GM19025 (cell line): ENCODE results near the gene IFT81.
"Not testable (repeated sequence)": the region's sequence is repeated elsewhere in the genome, so short reads cannot be mapped to it uniquely, and the experiment has no call there.

Source experiments
- ATAC-seq: cut with Tn5 transposase; IDR thresholded peaks from one replicate; pipeline ENCODE4 v1.9.1; 2021; ENCODE audit warnings: mild to moderate bottlenecking, low read depth, moderate library complexity; ENCODE audit not compliant: unreplicated experiment

IFT81 gene

DNA sequence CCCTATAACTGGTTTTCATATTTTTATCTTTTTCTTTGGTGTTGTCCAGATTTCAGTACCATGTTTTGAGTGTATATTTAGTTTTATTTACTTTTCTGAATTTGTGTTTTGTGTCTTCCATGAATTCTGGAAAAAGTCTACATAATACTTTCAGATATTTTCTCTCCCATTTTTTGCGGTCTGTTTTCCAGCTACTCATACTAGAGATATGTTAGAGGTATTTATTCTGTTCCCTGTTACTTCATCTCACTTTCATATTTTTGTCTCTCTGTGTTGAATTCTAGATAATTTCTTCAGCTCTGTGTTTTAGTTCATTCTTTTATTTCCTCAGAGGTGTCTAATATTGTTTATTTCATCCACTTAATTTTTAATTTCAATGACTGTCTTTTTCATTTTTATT, 74.2 kb downstream of the IFT81 start:
- ATAC-seq, result no peak

DNA sequence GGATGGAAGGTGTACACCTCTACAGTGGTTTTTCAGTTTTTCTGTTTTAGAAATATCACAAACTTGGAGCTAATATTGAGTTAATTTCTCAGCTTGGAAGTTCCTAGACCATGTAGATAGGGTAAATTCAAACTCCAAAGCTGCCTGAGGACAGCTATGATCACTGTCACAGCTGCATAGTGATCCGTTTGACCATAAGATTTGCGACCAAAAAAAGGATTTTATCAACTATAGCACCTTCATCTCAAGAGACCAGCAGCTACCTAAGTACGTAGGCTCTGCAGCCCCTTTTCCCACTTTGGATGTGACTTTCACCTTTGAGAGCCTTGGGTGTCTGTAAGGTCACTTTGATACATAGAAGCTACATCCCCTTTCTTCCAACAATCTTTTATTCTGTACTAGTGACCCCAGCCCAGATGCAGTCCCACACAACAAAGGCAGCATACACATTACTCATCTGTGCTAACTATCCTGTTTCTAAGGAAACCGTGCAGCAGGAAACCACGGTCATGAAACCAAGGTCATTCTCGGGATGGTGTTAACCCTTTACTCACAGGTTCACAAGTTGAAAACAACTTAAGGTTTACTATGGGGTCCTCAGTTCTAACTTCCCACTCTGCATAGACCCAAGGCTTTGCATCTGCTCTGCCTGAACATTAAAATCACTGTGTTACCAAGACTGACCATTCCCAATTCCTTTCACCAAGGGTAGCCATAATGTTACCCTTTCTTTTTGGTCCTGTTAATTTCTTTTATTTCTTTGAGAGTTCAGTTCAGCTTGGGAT, 75.4 kb downstream of the IFT81 start:
- ATAC-seq, result no peak

DNA sequence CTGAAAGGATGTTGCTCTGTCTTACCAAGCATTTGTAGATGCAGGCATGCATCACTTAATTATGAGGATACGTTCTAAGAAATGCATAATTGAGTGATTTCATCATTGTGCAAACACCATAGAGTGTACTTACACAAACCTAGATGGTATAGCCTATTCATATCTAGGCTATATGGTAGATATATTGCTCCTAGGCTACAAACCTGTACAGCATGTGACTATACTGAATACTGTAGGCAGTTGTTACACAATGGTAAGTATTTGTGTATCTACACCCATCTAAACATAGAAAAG, 75.9 kb downstream of the IFT81 start:
- no peak for ATAC-seq

DNA sequence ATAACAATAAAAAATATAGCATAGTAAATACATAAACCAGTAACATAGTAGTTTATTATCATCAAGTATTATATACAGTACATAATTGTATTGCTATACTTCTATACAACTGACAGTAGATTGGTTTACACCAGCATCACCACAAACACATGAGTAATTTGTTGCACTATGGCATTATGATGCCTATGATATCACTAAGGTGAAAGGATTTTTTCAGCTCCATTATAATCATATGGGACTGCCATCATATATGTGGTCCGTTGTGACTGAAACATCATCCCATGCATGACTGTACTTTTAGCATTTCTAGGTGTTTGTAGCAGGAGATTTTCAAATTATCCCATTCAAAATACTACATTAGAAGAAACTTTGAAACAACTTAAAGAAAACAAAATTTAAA, 77.8 kb downstream of the IFT81 start:
- no peak for ATAC-seq

DNA sequence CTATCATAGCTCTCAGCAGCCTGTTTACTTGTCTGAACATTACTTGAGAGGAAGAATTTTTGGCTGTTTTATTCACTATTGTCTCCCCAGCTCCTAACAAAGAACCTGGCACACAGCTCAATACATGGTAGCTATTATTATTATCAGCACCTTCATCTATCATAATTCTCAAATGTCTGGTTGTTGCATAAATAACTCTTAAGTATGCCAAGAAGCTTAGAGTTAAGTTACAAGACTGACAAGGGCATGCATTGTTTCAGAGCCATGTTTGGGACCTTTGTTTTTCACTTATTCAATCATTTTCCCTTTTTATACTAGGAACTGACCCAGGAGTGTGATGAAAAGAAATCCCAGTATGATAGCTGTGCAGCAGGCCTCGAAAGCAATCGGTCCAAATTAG, 79.4 kb downstream of the IFT81 start:
- ATAC-seq, result no peak

DNA sequence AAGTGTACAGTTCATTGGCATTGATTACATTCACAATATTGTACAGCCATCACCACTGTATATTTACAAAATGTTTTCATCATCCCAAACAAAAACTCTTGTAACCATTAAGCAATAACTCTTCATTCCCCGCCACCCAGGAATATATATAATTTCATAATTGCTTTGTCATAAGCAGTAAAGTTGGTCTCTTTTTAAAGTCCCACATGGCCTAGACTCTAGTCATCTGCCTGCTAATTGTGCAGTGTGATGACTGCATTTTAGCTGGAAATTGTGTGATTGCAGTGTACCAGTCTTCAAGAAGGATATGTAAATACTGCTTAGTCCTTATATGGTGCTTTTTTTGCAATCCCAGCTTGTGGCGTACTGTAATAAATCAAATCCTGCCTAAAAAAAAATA, 81.8 kb downstream of the IFT81 start:
- ATAC-seq, result no peak

DNA sequence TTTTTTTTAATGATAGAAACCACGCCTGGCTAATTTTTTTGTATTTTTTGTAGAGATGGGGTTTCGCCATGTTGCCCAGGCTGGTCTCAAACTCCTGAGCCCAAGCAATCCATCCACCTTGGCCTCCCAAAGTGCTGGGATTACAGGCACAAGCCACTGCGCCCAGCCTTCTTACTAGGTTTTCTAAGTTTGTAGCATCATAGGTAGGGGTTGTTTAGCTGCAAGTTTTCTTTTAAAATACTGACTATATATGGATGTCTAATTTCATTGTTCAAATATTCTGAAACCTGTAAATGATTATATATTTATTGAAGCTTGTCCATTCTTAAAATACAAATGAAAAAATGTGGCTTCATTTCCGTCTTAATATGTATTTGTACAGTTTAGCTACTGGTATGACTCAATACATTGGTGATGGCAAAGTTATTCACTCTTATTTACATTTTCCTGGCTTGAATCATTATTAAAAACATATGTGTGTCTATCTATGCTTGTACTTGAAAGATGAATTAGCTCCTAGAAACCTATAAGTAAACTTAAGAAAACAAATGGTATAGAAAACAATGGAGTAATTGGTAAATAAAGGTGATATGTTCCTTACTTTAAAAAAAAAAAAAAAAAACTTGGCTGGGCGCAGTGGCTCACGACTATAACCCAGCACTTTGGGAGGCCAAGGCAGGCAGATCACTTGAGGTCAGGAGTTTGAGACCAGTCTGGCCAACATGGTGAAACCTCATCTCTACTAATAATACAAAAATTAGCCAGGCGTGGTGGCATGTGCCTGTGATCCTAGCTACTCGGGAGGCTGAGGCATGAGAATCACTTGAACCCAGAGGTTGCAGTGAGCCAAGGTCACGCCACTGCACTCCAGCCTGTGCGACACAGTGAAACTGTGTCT, 87.7 kb downstream of the IFT81 start:
- not testable (repeated sequence) for ATAC-seq

DNA sequence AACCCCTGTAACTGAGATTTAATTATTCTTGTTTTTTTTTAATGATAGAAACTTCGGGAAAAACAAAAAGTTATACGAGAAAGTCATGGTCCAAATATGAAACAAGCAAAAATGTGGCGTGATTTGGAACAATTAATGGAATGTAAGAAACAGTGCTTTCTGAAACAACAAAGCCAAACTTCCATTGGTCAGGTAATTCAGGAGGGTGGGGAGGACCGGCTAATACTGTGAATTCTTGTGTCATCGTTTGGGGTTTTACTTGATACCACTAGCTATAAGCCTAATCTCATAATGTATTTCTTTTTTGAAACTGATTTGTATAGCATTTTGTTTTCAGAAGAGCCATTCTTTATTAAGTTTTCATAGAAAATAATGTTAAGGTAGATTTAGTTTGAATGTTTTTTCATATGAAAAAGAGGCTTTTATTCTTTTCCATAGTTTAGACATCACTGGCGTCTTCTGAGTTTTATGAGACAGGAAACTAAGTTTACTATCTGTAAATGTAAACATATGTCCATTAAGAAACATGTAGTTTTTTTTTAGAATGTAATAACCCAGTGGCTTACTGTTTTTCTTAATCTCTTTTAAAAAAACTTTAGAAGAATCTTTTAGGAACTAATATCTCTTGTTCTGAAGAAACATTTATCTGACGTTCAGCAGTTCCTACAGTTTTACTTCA, 94.0 kb downstream of the IFT81 start:
- no peak for ATAC-seq

DNA sequence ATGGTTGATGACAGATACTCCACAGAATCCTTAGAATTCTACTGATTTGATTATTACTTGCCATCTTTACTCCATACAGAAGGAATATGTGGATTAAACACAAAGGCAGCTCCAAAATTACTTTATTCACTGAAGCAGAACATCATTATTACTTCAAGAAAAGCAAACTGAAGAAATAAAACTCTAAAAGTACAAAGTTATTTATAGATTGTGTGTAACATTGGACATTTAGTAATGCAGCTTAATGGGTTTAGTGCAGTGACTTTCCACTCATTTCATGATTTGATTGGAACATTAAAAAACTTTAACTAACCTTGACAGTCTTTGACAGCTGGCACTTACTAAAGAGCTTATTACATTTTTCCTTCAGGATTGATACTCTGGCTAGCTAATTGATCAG, 97.9 kb downstream of the IFT81 start:
- ATAC-seq, result no peak

DNA sequence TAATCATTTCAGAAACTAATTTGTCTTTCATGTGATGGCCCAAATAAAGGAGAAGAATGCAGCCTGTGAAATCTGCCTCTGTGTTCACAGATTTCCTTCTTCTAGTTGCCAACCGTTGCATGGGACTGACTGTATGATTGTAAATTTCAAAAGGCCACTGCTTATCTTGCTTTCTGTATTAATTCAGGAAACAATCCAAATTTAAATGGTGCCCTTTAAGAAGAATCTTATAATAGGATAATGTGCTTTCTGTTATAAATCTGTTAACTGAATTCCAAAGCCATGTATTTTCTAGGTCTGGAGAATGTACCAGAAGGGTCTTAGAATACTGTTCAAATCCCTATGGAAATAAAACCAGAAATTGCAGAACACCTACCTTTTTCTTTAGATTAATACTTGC, 98.3 kb downstream of the IFT81 start:
- no peak for ATAC-seq

DNA sequence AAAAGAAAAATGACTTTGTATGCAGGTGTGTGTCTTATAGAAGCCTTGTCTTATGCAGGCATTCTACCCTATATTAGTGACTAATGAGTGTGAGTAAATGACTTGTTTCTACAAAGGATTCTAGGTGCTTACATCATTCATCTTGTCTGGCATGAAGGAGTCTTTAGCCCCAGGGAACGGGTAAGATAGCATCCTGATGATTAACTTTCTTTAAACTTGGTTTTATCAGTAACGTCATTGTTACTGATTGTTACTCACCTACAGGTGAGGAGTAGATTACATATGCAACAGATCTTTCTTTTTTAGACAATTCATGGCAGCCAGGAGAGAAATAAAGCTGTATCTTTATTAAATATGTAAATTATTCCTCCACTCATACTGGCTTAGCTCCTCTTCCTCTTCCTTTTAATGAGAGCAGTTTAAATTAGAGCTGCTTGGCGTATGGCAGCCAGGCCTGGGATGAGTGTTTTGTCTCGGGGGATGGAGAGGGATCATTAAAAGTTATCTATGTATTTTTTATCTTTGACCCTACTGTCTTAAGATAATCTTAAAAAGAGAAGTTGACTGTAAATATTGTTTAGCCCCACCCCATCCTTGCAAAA, 99.7 kb downstream of the IFT81 start:
- no peak for ATAC-seq

DNA sequence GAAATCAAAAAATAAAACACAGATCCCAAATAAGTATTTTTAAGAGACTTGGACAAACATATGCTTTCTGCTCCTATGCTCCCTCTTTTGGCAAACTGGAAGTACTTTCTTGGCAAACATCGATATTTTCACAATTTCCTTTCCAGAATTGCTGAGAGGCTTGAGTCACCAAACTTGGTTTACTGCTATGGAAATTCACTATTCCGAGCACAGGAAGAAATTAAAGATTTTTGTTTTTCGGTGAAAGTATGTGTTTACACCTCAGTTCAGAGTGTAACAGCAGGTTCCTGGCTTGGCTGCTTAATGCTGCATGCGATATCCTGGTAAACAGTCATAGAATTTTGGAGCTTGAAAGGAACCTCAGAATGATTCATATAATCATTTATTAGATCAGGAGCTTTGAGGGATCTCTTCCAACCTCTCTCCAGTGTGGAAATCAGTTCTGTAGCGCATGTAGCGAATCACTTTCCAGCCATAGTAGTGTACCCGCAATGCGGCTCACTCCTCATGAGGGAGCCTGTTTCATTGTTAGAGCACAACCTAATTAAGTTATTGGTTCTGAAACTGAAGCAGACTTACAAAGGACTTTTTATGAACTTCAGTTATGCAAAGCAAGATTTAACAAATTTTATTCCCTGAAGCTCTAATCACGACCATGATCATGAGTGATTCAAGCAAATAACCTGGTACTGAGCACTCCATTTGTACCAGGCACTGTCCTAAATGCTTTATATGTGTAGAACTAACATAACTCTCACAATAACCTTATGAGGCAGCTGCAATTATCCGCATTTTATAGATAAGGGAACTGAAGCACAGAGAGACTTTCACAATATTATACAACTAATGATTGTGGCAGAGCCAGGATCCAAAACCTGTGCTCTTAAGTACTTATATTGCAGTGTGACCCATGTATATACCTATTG, 100.5 kb downstream of the IFT81 start:
- no peak for ATAC-seq

DNA sequence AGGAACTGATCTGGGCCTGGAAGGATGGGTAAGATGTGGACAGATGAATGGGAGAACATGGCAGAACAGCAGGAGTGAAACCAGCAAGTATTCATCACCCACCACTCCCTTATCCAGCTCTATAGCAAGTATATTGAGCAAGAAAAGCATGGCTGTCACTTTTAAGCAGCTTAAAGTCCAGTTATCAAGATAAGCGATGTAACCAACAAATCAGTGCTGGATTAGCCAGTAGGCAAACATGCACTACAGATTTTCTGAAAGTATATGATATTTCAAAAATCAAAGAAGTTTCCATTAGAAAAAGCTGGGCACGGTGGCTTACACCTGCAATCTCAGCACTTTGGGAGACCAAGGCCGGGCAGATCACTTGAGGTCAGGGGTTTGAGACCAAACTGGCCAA, 103.0 kb downstream of the IFT81 start:
- ATAC-seq, result no peak

DNA sequence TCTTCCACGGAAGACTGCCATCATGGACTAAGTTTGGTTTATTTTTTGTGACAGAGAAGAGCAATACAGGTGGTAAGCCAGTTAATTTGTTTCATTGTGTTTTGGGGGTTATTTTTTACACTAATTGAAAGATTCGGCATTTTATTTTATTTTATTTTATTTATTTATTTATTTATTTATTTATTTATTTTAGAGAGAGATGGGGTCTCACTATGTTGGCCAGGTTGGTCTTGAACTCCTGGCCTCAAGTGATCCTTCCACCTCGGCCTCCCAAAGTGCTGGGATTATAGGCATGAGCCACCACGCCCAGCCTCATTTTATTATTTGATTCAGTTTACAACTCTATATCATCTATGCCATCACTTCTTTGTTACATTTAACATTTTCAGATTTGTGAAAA, 104.2 kb downstream of the IFT81 start:
- not testable (repeated sequence) for ATAC-seq

DNA sequence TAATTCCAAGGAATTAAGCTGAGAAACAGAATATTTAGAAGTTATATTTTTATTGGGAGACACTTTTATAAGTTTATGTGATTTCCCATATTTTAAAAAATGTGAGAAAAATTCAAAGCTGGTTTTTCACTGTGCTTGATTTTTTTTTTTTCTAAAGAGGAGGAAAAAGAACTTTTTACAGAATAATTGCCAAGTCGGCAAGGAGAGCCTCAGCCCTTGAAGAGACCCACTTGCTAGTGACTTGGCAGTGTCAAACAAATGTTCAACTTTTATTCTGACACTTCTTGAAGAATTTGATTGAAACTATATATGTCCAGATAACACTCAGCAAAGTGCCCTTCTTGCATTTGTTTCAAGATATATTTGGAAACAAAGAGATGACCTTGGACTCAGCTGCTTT, 104.6 kb downstream of the IFT81 start:
- ATAC-seq, result no peak

DNA sequence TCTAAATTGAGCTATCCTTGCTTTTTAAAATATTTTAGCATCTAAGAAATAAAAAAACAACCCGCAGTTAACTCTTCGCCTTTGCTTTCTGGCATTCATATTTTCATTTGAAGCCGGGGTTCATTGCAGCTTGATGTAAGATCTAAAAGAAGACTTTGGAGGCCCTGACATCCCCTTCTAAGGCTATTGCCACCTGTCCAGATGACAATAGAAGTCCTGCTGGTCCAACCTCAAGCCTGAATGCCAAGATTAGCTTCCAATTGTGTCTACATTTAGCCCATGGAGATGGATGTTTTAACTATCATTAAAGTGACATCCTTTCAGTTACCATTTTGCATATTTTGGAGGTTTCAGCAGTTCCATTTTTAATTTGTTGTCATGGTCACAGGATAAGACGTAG, 105.3 kb downstream of the IFT81 start:
- ATAC-seq, result no peak

DNA sequence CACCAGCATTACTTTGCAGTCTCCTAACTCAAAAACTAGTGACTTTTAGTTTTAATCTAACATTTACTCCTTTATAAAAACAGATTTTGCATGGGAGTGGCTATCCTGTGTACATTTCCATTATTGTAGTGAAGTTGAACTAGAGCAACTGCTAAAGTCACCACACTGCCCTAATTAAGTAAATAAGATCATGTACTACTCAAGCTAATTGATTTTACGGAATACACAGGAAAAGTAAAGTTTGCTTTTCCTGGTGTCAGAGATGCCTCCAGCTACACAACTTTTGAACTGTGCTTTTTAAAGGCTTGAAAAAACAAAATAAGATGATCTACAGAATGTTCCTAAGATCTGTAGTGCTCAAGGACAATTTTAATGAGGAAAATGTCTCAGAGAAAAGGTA, 106.5 kb downstream of the IFT81 start:
- no peak for ATAC-seq

DNA sequence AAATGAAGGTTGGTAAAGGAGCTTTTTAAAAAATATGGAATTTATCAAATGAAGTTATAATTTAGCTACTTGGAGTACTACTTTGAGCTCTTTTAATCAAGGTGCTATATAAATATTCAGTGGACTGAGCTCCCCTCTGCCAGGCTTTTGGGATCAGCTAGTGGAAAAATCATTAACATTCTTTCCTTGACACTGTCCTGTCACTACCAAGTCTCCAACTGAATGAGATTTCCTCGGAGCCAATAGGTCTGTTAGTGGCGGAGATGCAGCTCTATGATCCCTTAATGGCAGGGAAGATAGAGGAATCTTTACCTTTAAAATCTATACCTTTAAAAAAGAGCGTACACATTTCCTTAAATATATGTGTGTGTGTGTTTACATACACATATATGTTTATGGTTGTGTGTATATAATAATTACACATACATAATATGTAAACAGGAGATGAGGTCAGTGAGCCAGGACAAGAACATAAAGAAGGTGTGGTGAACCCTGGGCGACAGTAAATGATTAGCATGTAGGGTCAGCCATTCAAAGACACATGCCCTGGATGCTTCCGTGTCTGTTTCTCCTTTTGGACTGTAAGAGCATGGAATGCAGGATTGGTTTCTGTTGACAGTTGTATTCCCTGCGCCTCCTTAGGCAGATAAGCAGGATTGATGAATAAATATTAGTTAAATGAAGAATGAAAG, 109.2 kb downstream of the IFT81 start:
- no peak for ATAC-seq

DNA sequence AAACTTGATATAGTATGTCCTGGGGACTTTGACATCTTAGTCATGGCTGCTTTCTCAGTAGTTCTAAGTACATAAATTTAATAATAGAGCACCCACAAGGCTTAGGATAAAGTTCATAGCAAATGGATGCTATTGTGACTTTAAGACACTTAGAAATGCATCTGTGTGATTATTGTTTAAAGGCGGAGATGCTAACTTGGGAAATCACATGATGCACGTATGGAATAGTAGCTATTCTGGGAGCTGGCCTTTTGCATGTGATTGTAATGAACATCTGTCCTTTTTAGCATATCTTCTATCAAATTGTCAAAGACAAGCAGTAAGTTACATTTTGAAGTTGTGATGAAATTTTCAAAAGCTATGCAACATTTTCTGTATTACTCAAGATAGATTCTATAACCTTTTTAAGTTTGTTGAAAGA, 110.2 kb downstream of the IFT81 start:
- ATAC-seq, result no peak
